ENCODE measurements around the gene GLI2. TPM values are rescaled to one million over a fixed set of nuclear protein-coding genes. Genes with fewer than 3 reads are reported as not detected.

Gene GLI2
- total RNA-seq, 1 donor from 2014 or later = 0.86 TPM

DNA sequence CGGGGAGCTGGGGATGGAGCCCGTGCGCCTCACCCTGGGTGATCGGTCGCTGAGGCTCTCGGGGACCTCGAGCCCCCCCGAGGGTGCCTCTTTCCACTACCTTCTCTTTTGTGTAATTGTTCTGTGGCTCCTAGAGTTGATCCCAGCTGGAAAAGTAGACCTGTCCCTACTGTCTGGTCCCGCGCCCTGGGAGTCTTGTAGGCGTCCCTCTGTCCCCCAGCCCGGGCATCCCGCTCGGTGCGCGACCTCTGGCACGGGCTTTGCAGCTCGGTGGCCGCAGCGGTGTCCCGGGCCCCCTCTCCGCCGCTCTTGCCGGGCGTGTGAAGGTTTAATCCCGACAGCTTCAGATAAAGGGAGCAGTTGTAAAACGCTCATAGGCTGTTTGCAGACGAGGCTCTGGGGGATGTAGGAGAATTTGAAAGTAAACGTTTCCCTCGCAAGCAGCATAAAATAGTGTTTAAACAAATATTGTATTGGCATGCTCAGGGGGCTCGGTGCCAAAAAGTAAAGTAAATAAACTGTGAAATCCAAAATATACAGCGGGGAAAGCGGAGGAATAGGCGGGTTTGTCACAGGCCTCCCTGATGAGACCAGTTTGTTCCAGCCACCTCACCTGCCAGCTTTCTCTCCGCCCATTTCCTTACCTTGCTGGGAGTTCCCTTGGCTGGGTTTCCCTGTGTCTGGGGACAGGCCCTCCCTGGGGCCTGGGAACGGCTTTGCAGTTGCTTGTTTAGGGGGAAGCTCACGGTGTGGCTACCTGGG lies 1.9 kb downstream of the GLI2 start:
- DNase-seq (ENCODE audit: low read depth) = no peak

DNA sequence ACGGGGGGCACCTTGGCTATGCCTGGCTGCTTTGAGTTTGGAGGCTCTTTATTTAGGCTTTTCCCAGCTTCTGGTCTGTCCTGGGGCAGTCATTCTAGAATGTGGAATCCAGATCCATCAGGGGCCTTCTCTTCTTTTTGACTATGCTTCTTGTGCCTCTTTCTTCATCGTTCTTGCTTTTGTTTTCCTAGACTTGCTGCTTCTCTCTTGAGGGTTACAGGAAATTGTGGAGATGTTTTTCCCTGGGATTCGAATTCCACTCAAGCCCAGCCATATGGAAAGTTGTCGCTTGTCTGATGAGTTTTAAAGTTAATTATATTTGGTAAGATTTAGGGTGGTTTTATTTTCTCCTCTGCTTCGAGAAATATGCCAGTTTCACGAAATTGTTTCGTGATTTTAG lies 2.4 kb downstream of the GLI2 start:
- no peak for DNase-seq (ENCODE audit: low read depth)

DNA sequence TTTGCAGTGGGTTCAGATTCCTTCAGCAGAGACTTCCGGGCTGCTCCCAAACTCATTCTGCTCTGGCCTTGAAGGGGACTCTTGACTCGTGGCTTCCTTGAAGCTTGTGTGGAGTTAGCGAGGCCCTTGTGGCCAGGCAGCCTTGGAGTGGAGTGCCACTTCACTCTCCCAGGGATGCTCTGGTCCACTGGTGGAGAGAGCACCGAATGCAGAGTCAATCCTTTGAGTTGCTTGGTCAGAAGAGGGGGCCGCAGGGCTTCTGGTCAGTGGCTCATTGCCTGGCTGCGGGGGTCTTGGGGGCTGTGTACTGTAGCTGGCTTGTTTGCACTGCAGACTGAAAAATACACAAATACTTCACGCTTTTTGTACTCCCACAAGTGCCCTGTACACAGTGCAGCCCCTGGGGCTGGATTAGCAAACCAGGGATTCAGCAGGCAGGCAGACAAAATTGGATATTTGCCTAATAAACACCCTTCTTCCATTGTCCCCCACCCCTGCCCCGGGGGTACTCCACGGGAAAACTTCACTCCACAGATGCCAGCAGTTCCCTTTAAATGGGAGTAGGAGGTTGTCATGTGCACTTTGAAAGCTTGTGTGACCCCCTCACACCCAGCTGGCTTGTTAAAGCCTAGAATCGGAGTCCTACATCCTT lies 3.2 kb downstream of the GLI2 start:
- no peak for DNase-seq (ENCODE audit: low read depth)

DNA sequence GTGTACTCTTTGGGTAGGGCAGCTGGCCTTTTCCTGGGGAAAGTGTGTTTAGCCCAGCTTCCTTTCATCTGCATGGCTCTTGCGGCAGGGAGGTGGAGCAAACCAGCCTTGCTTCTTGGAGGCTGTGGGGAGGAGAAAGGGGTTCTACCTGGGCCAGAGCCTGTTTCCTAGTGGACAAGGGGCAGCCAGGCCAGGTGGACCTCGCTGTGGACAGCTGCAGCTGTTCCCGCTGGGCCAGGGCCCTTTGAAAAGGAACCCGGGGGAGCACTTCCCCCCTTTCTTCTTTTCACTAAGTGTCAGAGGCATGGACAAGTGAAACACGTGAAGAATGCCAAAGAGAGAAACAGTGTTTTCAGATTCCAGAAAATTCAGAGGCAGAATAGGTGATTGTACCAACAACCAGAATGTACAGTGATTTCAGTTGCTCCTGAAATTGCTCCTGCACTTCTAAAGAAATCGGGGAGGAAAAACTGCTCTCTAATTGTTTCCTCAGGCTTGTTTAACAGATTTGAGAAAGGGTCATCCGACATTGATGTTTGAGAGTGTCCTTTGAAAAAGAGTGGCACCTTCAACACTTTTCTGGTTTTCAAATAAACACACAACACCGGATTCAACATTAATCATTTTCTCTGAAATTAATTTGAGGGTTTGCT lies 3.9 kb downstream of the GLI2 start:
- no peak for DNase-seq (ENCODE audit: low read depth)

- no peak for DNase-seq (ENCODE audit: low read depth)
Observed at GRCh38 chr2:120740375-120740764, 4.7 kb downstream of the GLI2 start.

GRCh38 chr2:120740765-120741524 lies 5.3 kb downstream of the GLI2 start:
- no peak for DNase-seq (ENCODE audit: low read depth)

DNA sequence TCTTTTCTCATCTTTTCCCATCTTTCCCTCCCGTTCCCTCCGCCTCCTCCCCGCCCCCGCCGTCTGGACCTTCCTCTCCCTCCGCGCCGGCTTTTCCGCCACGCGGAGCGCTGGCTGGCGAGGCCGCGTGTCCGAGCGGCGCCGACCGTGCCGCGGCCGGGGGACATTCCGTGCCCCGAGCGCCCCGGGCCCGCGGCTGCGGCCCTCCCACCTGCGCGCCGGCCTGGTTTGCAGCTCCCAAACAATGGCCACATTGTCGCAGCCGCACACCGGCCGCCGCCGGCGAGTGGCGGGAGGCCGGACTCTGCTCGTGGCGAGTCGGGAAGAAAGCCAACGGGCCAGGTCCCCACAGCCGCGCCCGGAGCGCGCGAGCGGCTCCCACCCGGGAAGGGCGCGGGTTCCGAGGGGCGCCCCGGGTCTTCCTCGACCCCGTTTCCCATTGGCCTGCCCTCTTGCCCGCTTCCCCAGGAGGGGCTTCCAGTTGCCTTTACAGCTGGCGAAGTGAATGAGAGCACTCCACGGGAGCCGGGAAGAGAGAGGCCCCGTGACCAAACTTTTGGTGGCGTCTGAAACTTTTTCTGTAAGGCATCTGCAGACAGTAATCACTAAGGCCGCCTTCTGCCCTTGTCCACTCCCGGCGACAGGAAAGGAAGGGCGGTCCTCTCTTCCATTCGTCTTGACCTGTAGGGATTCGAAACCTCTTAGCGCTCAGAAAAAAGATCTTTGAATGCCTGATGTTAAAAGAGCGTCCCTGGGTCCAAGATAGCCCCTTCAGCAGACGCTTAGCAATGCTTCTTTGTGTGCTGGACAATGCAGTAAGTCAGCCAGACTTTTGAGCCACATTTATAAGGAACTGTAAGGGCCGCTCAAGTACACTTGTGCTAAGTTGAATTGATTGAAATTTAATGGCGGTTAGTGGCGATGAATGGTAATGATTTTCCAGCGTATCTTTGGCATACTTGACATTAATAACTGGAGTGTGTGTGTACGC lies 6.2 kb downstream of the GLI2 start:
- DNase-seq (ENCODE audit: low read depth) = no peak

DNA sequence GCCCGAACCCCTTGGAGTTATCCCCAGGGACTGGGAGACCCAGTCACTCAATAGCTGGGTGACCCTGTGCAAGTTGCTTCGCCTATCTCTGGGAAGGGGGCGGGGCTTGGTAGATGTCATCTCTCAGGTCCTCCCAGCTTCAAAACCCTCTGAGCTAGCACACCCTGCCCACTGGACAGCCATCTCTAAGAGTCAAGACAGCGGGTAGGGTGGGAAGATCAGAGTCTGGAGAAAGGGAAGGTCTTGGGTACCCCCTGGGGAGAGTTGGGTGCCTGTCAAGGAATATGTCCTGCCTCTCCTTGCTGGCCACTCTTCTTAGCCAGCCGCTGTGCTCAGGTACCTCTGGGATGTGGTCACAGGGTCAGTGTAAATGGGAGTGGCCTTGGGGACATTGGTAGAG lies 8.0 kb downstream of the GLI2 start:
- DNase-seq (ENCODE audit: low read depth) = no peak

- DNase-seq (ENCODE audit: low read depth) = no peak
Observed at GRCh38 chr2:120744817-120745216, 9.1 kb downstream of the GLI2 start.

- DNase-seq (ENCODE audit: low read depth) = no peak
Observed at GRCh38 chr2:120745420-120746111, 9.9 kb downstream of the GLI2 start.

DNA sequence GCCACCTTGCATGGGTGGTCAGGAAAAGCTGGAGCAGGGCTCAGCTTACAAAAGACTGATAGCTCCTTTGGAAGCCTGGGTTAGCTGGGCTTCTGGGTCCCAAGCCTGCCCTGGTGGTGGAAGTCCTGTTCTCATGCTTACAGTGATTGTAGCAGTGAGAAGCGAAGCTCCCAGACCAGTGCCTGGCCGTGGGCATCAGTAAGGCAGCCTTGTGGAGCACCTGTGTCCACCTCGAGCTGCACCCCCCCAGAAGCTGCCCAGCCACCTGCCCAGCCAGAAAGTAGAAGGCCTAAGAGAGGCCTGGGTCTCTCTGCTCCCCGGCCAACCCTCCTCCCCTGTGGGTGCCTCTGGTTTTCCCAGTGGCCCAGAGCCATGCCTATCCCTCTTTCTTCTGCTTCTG lies 10.5 kb downstream of the GLI2 start:
- no peak for DNase-seq (ENCODE audit: low read depth)

DNA sequence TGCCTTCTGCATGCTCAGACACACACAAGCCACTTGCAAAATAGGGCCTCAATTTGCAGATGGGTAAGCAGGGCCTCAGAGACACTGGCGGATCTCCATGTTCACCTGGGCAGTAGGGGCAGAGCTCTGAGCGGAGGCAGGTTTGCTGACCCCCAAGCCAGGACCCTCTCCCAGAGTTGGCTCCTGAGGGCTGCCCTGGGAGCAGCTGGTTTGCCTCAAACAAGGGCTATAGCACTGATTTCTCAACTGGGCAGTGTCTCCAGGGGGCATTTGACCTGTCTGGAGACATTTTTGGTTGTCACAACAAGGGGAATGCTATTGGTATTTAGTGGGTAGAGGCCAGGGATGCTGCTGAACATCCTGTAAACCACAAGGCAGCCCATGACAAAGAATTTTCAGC lies 11.6 kb downstream of the GLI2 start:
- no peak for DNase-seq (ENCODE audit: low read depth)

DNA sequence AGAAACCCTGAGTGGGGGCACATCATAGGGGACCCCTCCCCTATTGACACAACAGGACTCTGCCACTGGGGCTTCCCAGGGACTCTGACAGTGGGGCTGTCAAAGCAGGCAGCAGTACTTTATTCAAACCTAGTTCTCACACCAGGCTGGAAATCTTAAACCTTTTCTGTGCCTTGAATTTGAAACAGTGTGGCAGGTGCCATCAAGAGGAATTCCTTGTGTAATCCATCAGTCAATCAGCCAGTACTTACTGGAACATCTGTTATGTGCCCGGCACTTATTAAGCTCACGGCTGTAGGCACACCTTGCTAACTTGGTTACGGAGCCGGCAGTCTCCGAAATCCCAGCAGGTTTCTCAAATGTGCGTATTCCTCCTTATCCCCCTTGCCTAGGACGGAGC lies 12.0 kb downstream of the GLI2 start:
- DNase-seq (ENCODE audit: low read depth) = peak; percentile 10

GRCh38 chr2:120748310-120748709 lies 12.6 kb downstream of the GLI2 start:
- DNase-seq (ENCODE audit: low read depth) = peak; percentile 9

- DNase-seq (ENCODE audit: low read depth) = no peak
Observed at GRCh38 chr2:120748741-120749140, 13.1 kb downstream of the GLI2 start.

DNA sequence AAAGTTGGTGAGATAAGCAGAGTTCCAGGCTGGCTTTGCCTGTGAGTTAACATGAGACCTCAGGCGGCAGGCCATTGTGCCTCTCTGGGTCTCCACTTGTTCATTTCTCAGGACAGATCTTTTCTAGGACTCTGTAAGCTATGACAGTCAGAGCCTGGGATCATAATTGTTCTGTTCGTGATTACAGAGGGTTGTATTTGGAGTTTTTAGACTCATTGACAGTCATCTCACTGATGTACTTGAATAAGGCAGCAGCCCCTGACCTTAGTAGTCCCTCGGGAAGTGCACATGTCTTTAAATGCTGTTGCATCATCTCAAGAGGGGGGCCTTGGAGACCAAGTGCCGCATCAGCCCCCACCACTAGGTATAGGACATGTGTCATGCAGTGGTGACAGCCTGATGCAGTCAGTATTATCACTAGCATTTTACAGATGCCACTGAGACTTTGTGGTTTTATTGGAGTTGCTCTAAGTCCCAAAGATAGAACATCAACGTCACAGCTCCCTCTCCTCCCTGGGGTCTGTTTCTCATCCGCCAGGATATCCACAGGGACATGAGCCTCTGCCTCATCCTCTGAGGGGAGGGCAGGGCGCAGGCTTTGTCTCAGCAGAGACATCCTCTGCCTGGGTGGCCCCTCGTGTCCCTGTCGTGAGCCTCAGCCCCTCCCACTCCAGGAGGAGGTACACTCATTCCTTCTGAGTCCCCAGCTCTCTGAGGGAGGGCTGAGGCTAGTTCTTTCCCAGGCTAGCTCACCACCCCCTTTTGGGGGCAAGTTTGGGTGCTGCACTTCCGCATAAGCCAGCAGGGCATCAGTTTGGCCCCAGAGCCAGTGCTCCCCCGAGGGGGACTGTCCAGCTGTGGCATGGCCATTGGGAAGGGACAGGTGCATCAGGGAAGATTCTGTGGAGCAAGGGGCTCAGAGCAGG lies 14.1 kb downstream of the GLI2 start:
- peak; percentile 83 for DNase-seq (ENCODE audit: low read depth)

GRCh38 chr2:120750488-120751210 lies 15.0 kb downstream of the GLI2 start:
- no peak for DNase-seq (ENCODE audit: low read depth)

GRCh38 chr2:120751553-120751952 lies 15.9 kb downstream of the GLI2 start:
- no peak for DNase-seq (ENCODE audit: low read depth)
